ENCODE results near the gene ZC3H7B.

- no peak for TF ChIP-seq EZH2 (IDR thresholded peaks at IDR 0.05; ENCODE audit: low read length, unreplicated experiment)
- TF ChIP-seq CTCF (conservative IDR thresholded peaks at IDR 0.05; ENCODE audit: low read depth, low read length), result no peak
These were observed 21.3 kb upstream of the ZC3H7B start for GRCh38 chr22:41280065-41280464.
